MCF 10A (cell line): Measurements from ENCODE around the gene IDI1. TPM values are rescaled to one million over a fixed set of nuclear protein-coding genes. Genes with fewer than 3 reads are reported as not detected.
A peak's percentile ranks its signal among the peaks of the same experiment; 100 is the strongest.
"Not testable (repeated sequence)": the region's sequence is repeated elsewhere in the genome, so short reads cannot be mapped to it uniquely, and the experiment has no call there.

ENCODE experiments used
- BruUV-seq: library from RNA; stranded (reverse); fragments of 400-500 nt; replicated peaks from 2 replicates; lab custom pipeline; 2021; lab: Mats Ljungman, UMichigan
- CTCF ChIA-PET: fragments of 300-600 bp; sonication (Branson Sonifier 250); formaldehyde crosslinking; extraction: SDS; loops from one replicate; lab custom pipeline; 2021; ENCODE audit warnings: antibody characterized with exemption, inconsistent platforms; lab: Yijun Ruan, JAX
- POLR2A ChIA-PET: fragments of 300-600, 350-650 bp; sonication (Branson Sonifier 250); formaldehyde crosslinking; extraction: SDS; loops from one replicate; lab custom pipeline; 2020; ENCODE audit warnings: antibody characterized with exemption, inconsistent platforms; lab: Yijun Ruan, JAX
- DNase-seq: peaks from one replicate; pipeline ENCODE4 v3.0.0-alpha.2; 2018; ENCODE audit not compliant: unreplicated experiment
- H3K27ac Mint-ChIP-seq: one replicate; pipeline ENCODE4 v1.8.0; 2022; ENCODE audit warnings: mild to moderate bottlenecking, low read depth, mixed read lengths; ENCODE audit not compliant: unreplicated experiment
- H3K27me3 Mint-ChIP-seq: one replicate; pipeline ENCODE4 v1.8.0; 2022; ENCODE audit warnings: mixed read lengths; ENCODE audit not compliant: insufficient read depth, unreplicated experiment
- H3K36me3 Mint-ChIP-seq: one replicate; pipeline ENCODE4 v1.8.0; 2022; ENCODE audit warnings: mild to moderate bottlenecking, moderate library complexity, mixed read lengths; ENCODE audit not compliant: insufficient read depth, unreplicated experiment
- H3K4me1 Mint-ChIP-seq: one replicate; pipeline ENCODE4 v1.8.0; 2022; ENCODE audit warnings: mixed read lengths; ENCODE audit not compliant: insufficient read depth, unreplicated experiment
- H3K4me3 Mint-ChIP-seq: one replicate; pipeline ENCODE4 v1.8.0; 2022; ENCODE audit warnings: mild to moderate bottlenecking, moderate library complexity, mixed read lengths; ENCODE audit not compliant: unreplicated experiment
- H3K9me3 Mint-ChIP-seq: one replicate; pipeline ENCODE4 v1.8.0; 2022; ENCODE audit warnings: mixed read lengths; ENCODE audit not compliant: unreplicated experiment
- CTCF ChIP-seq: fragments of 200-600 bp; IDR thresholded peaks from one replicate; pipeline ENCODE4 v1.8.0; 2022; ENCODE audit warnings: antibody characterized with exemption, mild to moderate bottlenecking; ENCODE audit not compliant: unreplicated experiment
- intact Hi-C: fragments of 100-400 bp; cut with micrococcal nuclease; formaldehyde crosslinking; loops from 2 replicates; pipeline ENCODE4 v1.14.1; 2022
- total RNA-seq: library from RNA; stranded (reverse); gene quantifications from 2 replicates; pipeline ENCODE4 v1.2.3, GENCODE V29; 2022

IDI1 gene
- total RNA-seq, 1 experiment from 2014 or later = 25.1 TPM

- Mint-ChIP-seq H3K27me3 (no peaks in the 10 kb centered on the region), H3K36me3 (peaks cover 100% of the 10 kb centered on the region), H3K4me3 (no peak overlapping the region), H3K4me1 (no peaks in the 10 kb centered on the region), H3K9me3 (no peaks in the 10 kb centered on the region), H3K27ac (no peak overlapping the region)
- intact Hi-C loops = no loop called here
- DNase-seq = no peak
- no peak for TF ChIP-seq CTCF
- POLR2A ChIA-PET = no interaction called here
- CTCF ChIA-PET = no interaction called here
- no TSS peak for BruUV-seq
Measured at GRCh38 chr10:1015688-1016087, 33.2 kb downstream of the IDI1 start.

- no peaks in the 10 kb centered on the region for H3K9me3 Mint-ChIP-seq
- POLR2A ChIA-PET = interaction anchor here (0.7 to 1.5 kb wide), 2 partner anchors 11 to 25 kb away, joined by 4 read pairs; no protein-coding TSS in a partner anchor
Measured at GRCh38 chr10:1011696-1012095, 37.2 kb downstream of the IDI1 start.

GRCh38 chr10:1010703-1011102 lies 38.2 kb downstream of the IDI1 start:
- Mint-ChIP-seq H3K27ac (no peak overlapping the region), H3K4me3 (no peak overlapping the region), H3K27me3 (no peaks in the 10 kb centered on the region), H3K9me3 (no peaks in the 10 kb centered on the region), H3K4me1 (no peaks in the 10 kb centered on the region), H3K36me3 (peaks cover 100% of the 10 kb centered on the region)
- ChIA-PET CTCF (no interaction called here), POLR2A (no interaction called here)
- intact Hi-C loops = no loop called here
- TF ChIP-seq CTCF = no peak
- BruUV-seq = no TSS peak
- no peak for DNase-seq

More at GRCh38 chr10:1011696-1012095, 37.2 kb downstream of the IDI1 start:
- CTCF ChIA-PET = no interaction called here
- DNase-seq = no peak
- Mint-ChIP-seq H3K27ac (peak overlapping the region; percentile 54), H3K36me3 (peaks cover 100% of the 10 kb centered on the region), H3K4me1 (no peaks in the 10 kb centered on the region), H3K4me3 (no peak overlapping the region), H3K27me3 (no peaks in the 10 kb centered on the region)
- no peak for TF ChIP-seq CTCF
- BruUV-seq = no TSS peak
- intact Hi-C loops = no loop called here

- BruUV-seq, DNase-seq, H3K4me1 Mint-ChIP-seq, H3K27me3 Mint-ChIP-seq, H3K4me3 Mint-ChIP-seq, intact Hi-C loops, H3K9me3 Mint-ChIP-seq, H3K27ac Mint-ChIP-seq, CTCF ChIA-PET: not testable (repeated sequence)
- POLR2A ChIA-PET = interaction anchor here (0.9 kb wide), 1 partner anchor 12 kb away, joined by 3 read pairs; no protein-coding TSS in a partner anchor
- peaks cover 100% of the 10 kb centered on the region for H3K36me3 Mint-ChIP-seq
Measured at GRCh38 chr10:1009947-1010346, 39.0 kb downstream of the IDI1 start.

- POLR2A ChIA-PET = interaction anchor here (0.8 to 0.9 kb wide), 2 partner anchors 11 to 40 kb away, joined by 3 read pairs; partner anchors contain the start of gene IDI1
- no TSS peak for BruUV-seq
- CTCF ChIA-PET = no interaction called here
- no peak for TF ChIP-seq CTCF
- Mint-ChIP-seq H3K36me3 (peaks cover 99% of the 10 kb centered on the region), H3K4me1 (no peaks in the 10 kb centered on the region), H3K9me3 (no peaks in the 10 kb centered on the region), H3K27ac (no peak overlapping the region), H3K4me3 (no peak overlapping the region), H3K27me3 (no peaks in the 10 kb centered on the region)
- DNase-seq = no peak
- intact Hi-C loops = no loop called here
Measured at GRCh38 chr10:1009071-1009494, 39.8 kb downstream of the IDI1 start.
